B cell (primary cell): ENCODE data around the gene PRR35.

Experiments
- CTCF ChIP-seq: fragments of 200-600 bp; IDR thresholded peaks from one replicate; pipeline ENCODE4 v1.8.0; 2022; ENCODE audit warnings: antibody characterized with exemption, mild to moderate bottlenecking
- EZH2 ChIP-seq: IDR thresholded peaks from 2 replicates; pipeline ENCODE4 v1.6.1; 2012; ENCODE audit warnings: borderline replicate concordance, low read depth, mild to moderate bottlenecking, moderate library complexity, low read length; ENCODE audit not compliant: insufficient read depth, poor library complexity, severe bottlenecking

- TF ChIP-seq EZH2, result no peak
- TF ChIP-seq CTCF, result no peak
Observed at GRCh38 chr16:586047-586644, 26.0 kb downstream of the PRR35 start.
